ENCODE data around the gene C13orf46. TPM values are rescaled to one million over a fixed set of nuclear protein-coding genes. Genes with fewer than 3 reads are reported as not detected.

Gene C13orf46
- total RNA-seq, 6 experiments from 2014 or later: 1.4 to 2.5 (median 2.0) TPM

- TF ChIP-seq CTCF (IDR thresholded peaks at IDR 0.05): no peak
- no peak for DNase-seq
- H3K9me3 Mint-ChIP-seq: peaks cover 19% of the 10 kb centered on the region
- peaks cover 22% of the 10 kb centered on the region for H3K27me3 Mint-ChIP-seq (ENCODE audit: insufficient read depth)
- no peak overlapping the region for H3K27ac Mint-ChIP-seq
- H3K4me3 Mint-ChIP-seq: no peak overlapping the region
- peaks cover 6% of the 10 kb centered on the region; the same call in 1 of the 2 replicates for H3K4me1 Mint-ChIP-seq (ENCODE audit: low read depth)
- peaks cover 56% of the 10 kb centered on the region for H3K36me3 Mint-ChIP-seq (ENCODE audit: low read depth)
Observed at GRCh38 chr13:113955691-113956090, 18.2 kb downstream of the C13orf46 start.

- Mint-ChIP-seq H3K27me3 (ENCODE audit: insufficient read depth) (peaks cover 23% of the 10 kb centered on the region), H3K27ac (no peak overlapping the region), H3K4me1 (ENCODE audit: low read depth) (peaks cover 6% of the 10 kb centered on the region; the same call in 1 of the 2 replicates), H3K9me3 (peaks cover 14% of the 10 kb centered on the region), H3K4me3 (peak overlapping the region; percentile 46; the same call in 1 of the 2 replicates), H3K36me3 (ENCODE audit: low read depth) (peaks cover 51% of the 10 kb centered on the region)
- no peak for TF ChIP-seq CTCF (IDR thresholded peaks at IDR 0.05)
- DNase-seq: no peak
Observed at GRCh38 chr13:113955235-113955634, 18.6 kb downstream of the C13orf46 start.

GRCh38 chr13:113954046-113954835, 19.6 kb downstream of the C13orf46 start:
- Mint-ChIP-seq H3K27ac (no peak overlapping the region), H3K4me1 (ENCODE audit: low read depth) (peaks cover 7% of the 10 kb centered on the region), H3K9me3 (peaks cover 4% of the 10 kb centered on the region), H3K36me3 (ENCODE audit: low read depth) (peaks cover 43% of the 10 kb centered on the region), H3K27me3 (ENCODE audit: insufficient read depth) (peaks cover 23% of the 10 kb centered on the region), H3K4me3 (no peak overlapping the region)
- no peak for DNase-seq
- TF ChIP-seq CTCF (IDR thresholded peaks at IDR 0.05): peak; percentile 15; the same call in 1 of the 2 replicates

GRCh38 chr13:113953561-113953960, 20.3 kb downstream of the C13orf46 start:
- no peak overlapping the region for H3K27ac Mint-ChIP-seq
- DNase-seq: no peak
- peaks cover 14% of the 10 kb centered on the region for H3K4me1 Mint-ChIP-seq (ENCODE audit: low read depth)
- H3K27me3 Mint-ChIP-seq (ENCODE audit: insufficient read depth): peaks cover 22% of the 10 kb centered on the region
- H3K36me3 Mint-ChIP-seq (ENCODE audit: low read depth): peaks cover 36% of the 10 kb centered on the region
- no peaks in the 10 kb centered on the region for H3K9me3 Mint-ChIP-seq
- no peak for TF ChIP-seq CTCF (IDR thresholded peaks at IDR 0.05)
- no peak overlapping the region for H3K4me3 Mint-ChIP-seq

- no peak overlapping the region for H3K4me3 Mint-ChIP-seq
- no peak overlapping the region for H3K27ac Mint-ChIP-seq
- H3K36me3 Mint-ChIP-seq (ENCODE audit: low read depth): peaks cover 31% of the 10 kb centered on the region
- no peaks in the 10 kb centered on the region for H3K9me3 Mint-ChIP-seq
- no peak for DNase-seq
- peaks cover 19% of the 10 kb centered on the region for H3K27me3 Mint-ChIP-seq (ENCODE audit: insufficient read depth)
- peaks cover 19% of the 10 kb centered on the region for H3K4me1 Mint-ChIP-seq (ENCODE audit: low read depth)
- no peak for TF ChIP-seq CTCF (IDR thresholded peaks at IDR 0.05)
Observed at GRCh38 chr13:113952983-113953520, 20.8 kb downstream of the C13orf46 start.
